ENCODE data around the gene VSIG10L2. TPM values are rescaled to one million over a fixed set of nuclear protein-coding genes. Genes with fewer than 3 reads are reported as not detected.

The VSIG10L2 gene
- polyA plus RNA-seq, 4 donors, result 0.01 to 0.10 TPM; not detected in 2

GRCh38 chr11:125947419-125948277, 1.8 kb downstream of the VSIG10L2 start:
- H3K9me3 ChIP-seq (ENCODE audit: control insufficient read depth in 2 of 2, insufficient read depth in 1 of 2, low read depth in 1 of 2, low read length in 1 of 2), result no peaks in the 10 kb centered on the region
- H3K4me1 ChIP-seq (ENCODE audit: control insufficient read depth in 3 of 3, insufficient read depth in 2 of 3, low read depth in 1 of 3, low read length in 2 of 3), result peaks cover 0 to 6% (median 0%) of the 10 kb centered on the region in 3 donors
- H3K27ac ChIP-seq (ENCODE audit: low read depth in 1 of 3, low read length in 2 of 3), result no peak overlapping the region
- no peak overlapping the region for H3K4me3 ChIP-seq (ENCODE audit: low read depth in 1 of 3, low read length in 3 of 3)
- H3K27me3 ChIP-seq (ENCODE audit: control insufficient read depth in 3 of 3, insufficient read depth in 3 of 3, low read length in 3 of 3), result no peaks in the 10 kb centered on the region
- DNase-seq (no peak), FAIRE-seq (no peak)
- WGBS, 3 donors, result 81 to 87% (median 86%) methylated on average over 19 to 24 of the region's 24 CpGs
- H3K36me3 ChIP-seq (ENCODE audit: control insufficient read depth in 3 of 3, insufficient read depth in 2 of 3, low read depth in 1 of 3, low read length in 3 of 3), result no peaks in the 10 kb centered on the region

DNA sequence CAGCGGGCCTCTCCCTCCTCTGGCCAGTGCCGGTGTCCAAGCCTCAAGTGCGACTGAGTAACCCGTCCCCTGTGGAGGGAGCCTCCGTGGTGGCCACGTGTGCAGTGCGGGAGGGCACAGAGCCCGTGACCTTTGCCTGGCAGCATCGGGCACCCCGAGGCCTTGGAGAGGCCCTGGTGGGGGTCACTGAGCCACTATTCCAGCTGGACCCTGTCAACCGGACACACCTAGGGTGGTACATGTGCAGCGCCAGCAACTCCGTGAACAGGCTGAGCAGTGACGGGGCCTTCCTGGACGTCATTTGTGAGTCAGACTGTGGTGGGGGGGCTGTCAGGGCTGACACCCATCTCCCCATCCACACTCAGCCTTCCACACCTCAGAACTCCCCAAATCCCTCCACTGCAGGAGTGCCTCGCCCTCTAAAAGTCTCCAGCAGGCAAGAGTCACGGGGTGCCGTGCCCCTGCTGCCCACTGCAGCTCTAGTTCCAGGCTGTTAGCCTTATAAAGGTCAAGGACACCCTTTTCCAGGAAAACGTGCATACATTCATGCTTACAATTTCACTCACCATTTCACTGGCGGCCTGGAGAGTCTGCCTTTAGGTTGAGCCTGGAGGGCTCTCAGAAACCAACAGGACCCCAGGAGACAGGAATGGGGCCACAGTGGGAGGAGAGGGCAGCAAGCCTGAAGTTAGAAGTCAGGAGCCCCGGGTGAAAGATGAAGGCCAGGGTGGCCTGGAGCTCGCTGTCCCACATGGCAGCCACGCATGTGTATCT, 2.6 kb downstream of the VSIG10L2 start:
- WGBS, 3 donors, result 76 to 85% (median 77%) methylated on average over 23 of the region's 23 CpGs
- Histone ChIP-seq H3K4me3 (ENCODE audit: low read depth in 1 of 3, low read length in 3 of 3) (no peak overlapping the region), H3K27ac (ENCODE audit: low read depth in 1 of 3, low read length in 2 of 3) (no peak overlapping the region), H3K9me3 (ENCODE audit: control insufficient read depth in 2 of 2, insufficient read depth in 1 of 2, low read depth in 1 of 2, low read length in 1 of 2) (no peaks in the 10 kb centered on the region), H3K4me1 (ENCODE audit: control insufficient read depth in 3 of 3, insufficient read depth in 2 of 3, low read depth in 1 of 3, low read length in 2 of 3) (peaks cover 0 to 6% (median 0%) of the 10 kb centered on the region in 3 donors), H3K36me3 (ENCODE audit: control insufficient read depth in 3 of 3, insufficient read depth in 2 of 3, low read depth in 1 of 3, low read length in 3 of 3) (no peaks in the 10 kb centered on the region), H3K27me3 (ENCODE audit: control insufficient read depth in 3 of 3, insufficient read depth in 3 of 3, low read length in 3 of 3) (no peaks in the 10 kb centered on the region)
- no peak for DNase-seq
- FAIRE-seq, result no peak

GRCh38 chr11:125949271-125950177, 3.7 kb downstream of the VSIG10L2 start:
- 91 to 93% (median 93%) methylated on average over 22 of the region's 22 CpGs for WGBS, 3 donors
- no peak overlapping the region for H3K4me3 ChIP-seq (ENCODE audit: low read depth in 1 of 3, low read length in 3 of 3)
- no peak overlapping the region for H3K27ac ChIP-seq (ENCODE audit: low read depth in 1 of 3, low read length in 2 of 3)
- H3K4me1 ChIP-seq (ENCODE audit: control insufficient read depth in 3 of 3, insufficient read depth in 2 of 3, low read depth in 1 of 3, low read length in 2 of 3), result peaks cover 0 to 6% (median 0%) of the 10 kb centered on the region in 3 donors
- FAIRE-seq (no peak), DNase-seq (no peak)
- H3K36me3 ChIP-seq (ENCODE audit: control insufficient read depth in 3 of 3, insufficient read depth in 2 of 3, low read depth in 1 of 3, low read length in 3 of 3), result peaks cover 0 to 2% (median 0%) of the 10 kb centered on the region in 3 donors
- H3K27me3 ChIP-seq (ENCODE audit: control insufficient read depth in 3 of 3, insufficient read depth in 3 of 3, low read length in 3 of 3), result no peaks in the 10 kb centered on the region
- no peaks in the 10 kb centered on the region for H3K9me3 ChIP-seq (ENCODE audit: control insufficient read depth in 2 of 2, insufficient read depth in 1 of 2, low read depth in 1 of 2, low read length in 1 of 2)

DNA sequence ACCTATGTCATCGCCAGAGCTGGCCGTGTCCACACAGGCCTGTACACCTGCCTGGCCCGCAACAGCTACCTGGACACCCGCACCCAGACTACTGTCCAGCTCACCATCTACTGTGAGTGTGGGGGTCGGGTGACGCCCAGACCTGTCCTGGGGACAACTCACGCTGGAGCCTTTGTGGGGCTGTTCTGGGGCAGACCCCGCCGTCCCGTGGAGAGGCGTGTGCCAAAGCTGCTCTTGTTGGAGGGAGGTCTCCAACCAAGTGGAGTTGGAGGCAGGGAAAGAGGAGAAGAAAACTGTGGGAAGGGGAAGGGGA, 4.3 kb downstream of the VSIG10L2 start:
- no peak for DNase-seq
- Histone ChIP-seq H3K9me3 (ENCODE audit: control insufficient read depth in 2 of 2, insufficient read depth in 1 of 2, low read depth in 1 of 2, low read length in 1 of 2) (no peaks in the 10 kb centered on the region), H3K27ac (ENCODE audit: low read depth in 1 of 3, low read length in 2 of 3) (no peak overlapping the region), H3K27me3 (ENCODE audit: control insufficient read depth in 3 of 3, insufficient read depth in 3 of 3, low read length in 3 of 3) (no peaks in the 10 kb centered on the region), H3K4me3 (ENCODE audit: low read depth in 1 of 3, low read length in 3 of 3) (no peak overlapping the region), H3K4me1 (ENCODE audit: control insufficient read depth in 3 of 3, insufficient read depth in 2 of 3, low read depth in 1 of 3, low read length in 2 of 3) (peaks cover 0 to 6% (median 0%) of the 10 kb centered on the region in 3 donors), H3K36me3 (ENCODE audit: control insufficient read depth in 3 of 3, insufficient read depth in 2 of 3, low read depth in 1 of 3, low read length in 3 of 3) (peaks cover 0 to 5% (median 0%) of the 10 kb centered on the region in 3 donors)
- WGBS, 3 donors, result 92 to 97% (median 93%) methylated on average over 11 of the region's 11 CpGs
- no peak for FAIRE-seq

- WGBS, 3 donors, result 72 to 93% (median 79%) methylated on average over 15 of the region's 15 CpGs
- Histone ChIP-seq H3K27me3 (ENCODE audit: control insufficient read depth in 3 of 3, insufficient read depth in 3 of 3, low read length in 3 of 3) (no peaks in the 10 kb centered on the region), H3K9me3 (ENCODE audit: control insufficient read depth in 2 of 2, insufficient read depth in 1 of 2, low read depth in 1 of 2, low read length in 1 of 2) (no peaks in the 10 kb centered on the region), H3K27ac (ENCODE audit: low read depth in 1 of 3, low read length in 2 of 3) (peak overlapping the region in 1 of 3 donors; percentile 21), H3K36me3 (ENCODE audit: control insufficient read depth in 3 of 3, insufficient read depth in 2 of 3, low read depth in 1 of 3, low read length in 3 of 3) (peaks cover 0 to 10% (median 0%) of the 10 kb centered on the region in 3 donors), H3K4me1 (ENCODE audit: control insufficient read depth in 3 of 3, insufficient read depth in 2 of 3, low read depth in 1 of 3, low read length in 2 of 3) (peaks cover 0 to 6% (median 0%) of the 10 kb centered on the region in 3 donors), H3K4me3 (ENCODE audit: low read depth in 1 of 3, low read length in 3 of 3) (no peak overlapping the region)
- DNase-seq, result peak in 1 of 2 donors; percentile 31
- FAIRE-seq, result no peak
Observed at GRCh38 chr11:125950696-125951651, 5.1 kb downstream of the VSIG10L2 start.

DNA sequence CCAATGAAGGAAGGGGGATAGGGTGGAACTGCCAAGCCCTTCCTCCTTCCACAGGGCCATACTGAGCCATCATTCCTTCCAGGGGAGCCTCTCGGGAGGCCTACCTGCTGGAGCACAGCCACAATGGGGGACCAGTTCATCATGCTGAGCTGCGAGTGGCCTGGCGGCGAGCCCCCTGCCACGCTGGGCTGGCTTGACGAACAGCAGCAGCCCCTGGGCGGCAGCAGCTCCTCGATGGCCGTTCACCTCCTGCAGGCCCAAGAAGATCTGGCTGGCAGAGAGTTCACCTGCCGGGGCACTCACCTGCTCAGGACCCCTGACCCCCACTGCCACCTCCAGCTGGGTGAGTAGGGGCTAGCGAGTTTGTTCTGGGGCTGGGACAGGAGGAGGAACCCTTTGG, 5.9 kb downstream of the VSIG10L2 start:
- Histone ChIP-seq H3K9me3 (ENCODE audit: control insufficient read depth in 2 of 2, insufficient read depth in 1 of 2, low read depth in 1 of 2, low read length in 1 of 2) (no peaks in the 10 kb centered on the region), H3K36me3 (ENCODE audit: control insufficient read depth in 3 of 3, insufficient read depth in 2 of 3, low read depth in 1 of 3, low read length in 3 of 3) (peaks cover 0 to 16% (median 0%) of the 10 kb centered on the region in 3 donors), H3K4me3 (ENCODE audit: low read depth in 1 of 3, low read length in 3 of 3) (no peak overlapping the region), H3K4me1 (ENCODE audit: control insufficient read depth in 3 of 3, insufficient read depth in 2 of 3, low read depth in 1 of 3, low read length in 2 of 3) (peaks cover 0 to 6% (median 0%) of the 10 kb centered on the region in 3 donors), H3K27ac (ENCODE audit: low read depth in 1 of 3, low read length in 2 of 3) (no peak overlapping the region), H3K27me3 (ENCODE audit: control insufficient read depth in 3 of 3, insufficient read depth in 3 of 3, low read length in 3 of 3) (no peaks in the 10 kb centered on the region)
- WGBS, 3 donors, result 72 to 92% (median 86%) methylated on average over 11 of the region's 11 CpGs
- FAIRE-seq, result no peak
- DNase-seq, result no peak

DNA sequence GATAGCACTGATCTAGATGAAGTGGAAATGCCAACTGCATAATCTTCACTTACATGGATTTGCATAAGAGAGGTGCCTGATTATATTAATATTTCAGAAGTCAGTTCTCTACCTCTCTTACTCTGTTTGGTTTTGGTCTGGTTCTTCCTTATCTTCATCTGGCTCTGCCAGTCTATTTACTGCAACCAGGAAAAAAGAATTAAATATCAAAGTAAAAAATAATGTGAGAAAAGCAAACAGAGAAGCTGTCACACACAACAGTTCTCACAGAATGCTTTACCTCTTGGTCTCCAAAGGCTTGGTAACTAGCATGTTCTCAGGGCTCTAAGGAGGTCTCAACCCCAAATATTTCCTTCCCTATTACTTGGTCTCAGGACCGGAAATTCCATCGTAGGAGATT, 6.7 kb downstream of the VSIG10L2 start:
- FAIRE-seq, result no peak
- no peak for DNase-seq
- WGBS, 3 donors, result 18 to 58% (median 27%) methylated on average over 2 of the region's 2 CpGs
- Histone ChIP-seq H3K36me3 (ENCODE audit: control insufficient read depth in 3 of 3, insufficient read depth in 2 of 3, low read depth in 1 of 3, low read length in 3 of 3) (peaks cover 0 to 19% (median 0%) of the 10 kb centered on the region in 3 donors), H3K9me3 (ENCODE audit: control insufficient read depth in 2 of 2, insufficient read depth in 1 of 2, low read depth in 1 of 2, low read length in 1 of 2) (no peaks in the 10 kb centered on the region), H3K4me1 (ENCODE audit: control insufficient read depth in 3 of 3, insufficient read depth in 2 of 3, low read depth in 1 of 3, low read length in 2 of 3) (peaks cover 0 to 6% (median 0%) of the 10 kb centered on the region in 3 donors), H3K27ac (ENCODE audit: low read depth in 1 of 3, low read length in 2 of 3) (no peak overlapping the region), H3K4me3 (ENCODE audit: low read depth in 1 of 3, low read length in 3 of 3) (no peak overlapping the region), H3K27me3 (ENCODE audit: control insufficient read depth in 3 of 3, insufficient read depth in 3 of 3, low read length in 3 of 3) (no peaks in the 10 kb centered on the region)
